CD14-positive monocyte (primary cell): ENCODE data around the gene DOCK3. TPM values are rescaled to one million over a fixed set of nuclear protein-coding genes. Genes with fewer than 3 reads are reported as not detected.
"Not testable (repeated sequence)": the region's sequence is repeated elsewhere in the genome, so short reads cannot be mapped to it uniquely, and the experiment has no call there.

Experiments
- DNase-seq, 3 donors: peaks; one replicate each; pipeline ENCODE4 v3.0.0-alpha.2; 2011 to 2022
- H2AFZ ChIP-seq: 2 replicates; pipeline ENCODE4 v1.6.0; 2012; ENCODE audit warnings: mild to moderate bottlenecking, low read depth, low read length, inconsistent platforms; ENCODE audit not compliant: insufficient read depth, poor library complexity, severe bottlenecking
- H3K27ac ChIP-seq, 2 donors: 1 replicate in 1 of 2; 2 replicates in 1 of 2; pipeline ENCODE4 v1.5.1; 2012 to 2013; ENCODE audit warnings: low read length in 2 of 2, control low read depth in 1 of 2, inconsistent platforms in 1 of 2, low read depth in 1 of 2, mild to moderate bottlenecking in 1 of 2
- H3K27me3 ChIP-seq, 2 donors: one replicate each; pipeline versions ENCODE4 v1.6.0 to v1.6.1; 2011 to 2013; ENCODE audit warnings: low read length in 2 of 2; ENCODE audit not compliant: control insufficient read depth in 2 of 2, insufficient read depth in 2 of 2
- H3K36me3 ChIP-seq, 2 donors: replicated peaks in 1 of 2; 1 replicate in 1 of 2; 2 replicates in 1 of 2; pipeline versions ENCODE4 v1.5.1 to v1.6.1; 2012 to 2013; ENCODE audit warnings: low read length in 2 of 2, control low read depth in 1 of 2, inconsistent platforms in 1 of 2, mild to moderate bottlenecking in 1 of 2; ENCODE audit not compliant: insufficient read depth in 2 of 2, control insufficient read depth in 1 of 2
- H3K4me1 ChIP-seq, 2 donors: 1 replicate in 1 of 2; 2 replicates in 1 of 2; pipeline versions ENCODE4 v1.5.1 to v1.6.1; 2012 to 2013; ENCODE audit warnings: low read length in 2 of 2, control low read depth in 1 of 2, inconsistent platforms in 1 of 2, mild to moderate bottlenecking in 1 of 2, moderate library complexity in 1 of 2; ENCODE audit not compliant: insufficient read depth in 2 of 2, control insufficient read depth in 1 of 2
- H3K4me2 ChIP-seq: replicated peaks from 2 replicates; pipeline ENCODE3; 2012; ENCODE audit warnings: low read length, moderate library complexity, mild to moderate bottlenecking; ENCODE audit not compliant: poor library complexity, severe bottlenecking; ENCODE audit errors: extremely low read depth
- H3K4me3 ChIP-seq, 3 experiments: fragments of 200-600 bp in 1 of 3; sonication (generic) in 1 of 3; replicated peaks in 1 of 3; 1 replicate in 2 of 3; 2 replicates in 1 of 3; pipeline ENCODE4 v1.5.1; 2011 to 2013; ENCODE audit warnings: low read length in 3 of 3, mild to moderate bottlenecking in 3 of 3, control low read depth in 2 of 3, low read depth in 2 of 3, inconsistent platforms in 1 of 3, moderate library complexity in 1 of 3
- H3K79me2 ChIP-seq: 2 replicates; pipeline ENCODE4 v1.6.0; 2012; ENCODE audit warnings: mild to moderate bottlenecking, control low read depth, inconsistent platforms, low read length, moderate library complexity; ENCODE audit not compliant: insufficient read depth
- H3K9ac ChIP-seq: 2 replicates; pipeline ENCODE4 v1.6.0; 2017; ENCODE audit warnings: low read length, mild to moderate bottlenecking; ENCODE audit not compliant: insufficient read depth, poor library complexity, severe bottlenecking
- H3K9me3 ChIP-seq, 2 donors: replicated peaks in 1 of 2; 1 replicate in 1 of 2; 2 replicates in 1 of 2; pipeline versions ENCODE4 v1.5.1 to v1.6.1; 2012 to 2013; ENCODE audit warnings: low read length in 2 of 2, control low read depth in 1 of 2; ENCODE audit not compliant: control insufficient read depth in 1 of 2, insufficient read depth in 1 of 2
- H4K20me1 ChIP-seq: 2 replicates; pipeline ENCODE4 v1.6.0; 2012; ENCODE audit warnings: mild to moderate bottlenecking, low read length, control low read depth, moderate library complexity; ENCODE audit not compliant: insufficient read depth
- H3K27ac Mint-ChIP-seq, 7 donors: one replicate each; pipeline ENCODE4 v1.8.0; 2020; ENCODE audit warnings: mild to moderate bottlenecking in 7 of 7, mixed read lengths in 7 of 7, moderate library complexity in 6 of 7, inconsistent platforms in 2 of 7
- H3K27me3 Mint-ChIP-seq, 3 donors: one replicate each; pipeline ENCODE4 v1.8.0; 2021 to 2022; ENCODE audit warnings: low read depth in 3 of 3, mild to moderate bottlenecking in 3 of 3, mixed read lengths in 3 of 3, moderate library complexity in 3 of 3, inconsistent platforms in 1 of 3
- H3K36me3 Mint-ChIP-seq, 2 donors: one replicate each; pipeline ENCODE4 v1.8.0; 2020; ENCODE audit warnings: mixed read lengths in 2 of 2, inconsistent platforms in 1 of 2, mild to moderate bottlenecking in 1 of 2
- H3K4me1 Mint-ChIP-seq: one replicate; pipeline ENCODE4 v1.8.0; 2020; ENCODE audit warnings: mild to moderate bottlenecking, mixed read lengths
- H3K4me3 Mint-ChIP-seq, 2 donors: one replicate each; pipeline ENCODE4 v1.8.0; 2020; ENCODE audit warnings: mild to moderate bottlenecking in 2 of 2, mixed read lengths in 2 of 2, moderate library complexity in 1 of 2
- H3K9me3 Mint-ChIP-seq, 7 donors: one replicate each; pipeline ENCODE4 v1.8.0; 2020 to 2022; ENCODE audit warnings: mixed read lengths in 7 of 7, mild to moderate bottlenecking in 6 of 7, moderate library complexity in 6 of 7, inconsistent platforms in 2 of 7
- WGBS: methylation state at CpG from one replicate; pipeline ENCODE4 v1.1.5; 2013; ENCODE audit warnings: missing lambda C conversion rate; ENCODE audit not compliant: insufficient coverage; 5-methylcytosine and 5-hydroxymethylcytosine counted together
- intact Hi-C, 2 donors: fragments of 100-400 bp; cut with micrococcal nuclease; formaldehyde crosslinking; loops; one replicate each; pipeline versions ENCODE4 v1.15.0 to v1.15.1; 2023
- polyA plus RNA-seq, 3 donors: library from polyadenylated mRNA; depleted of rRNA in 1 of 3; unstranded in 2 of 3; stranded (reverse) in 1 of 3; fragments of 300-500 nt in 2 of 3; fragments of >200 nt in 1 of 3; fragmentation: Illumina TruSeq in 2 of 3; gene quantifications; 1 replicate in 2 of 3; 2 replicates in 1 of 3; pipeline ENCODE4 v1.2.3, GENCODE V29; 2012 to 2021
- TF ChIP-seq, protein P1 (sequence below): fragments of 200-600 bp; IDR thresholded peaks from one replicate; pipeline ENCODE4 v1.8.0; 2022; ENCODE audit warnings: antibody characterized with exemption, mild to moderate bottlenecking

DOCK3 gene
- polyA plus RNA-seq, 3 donors, result 0.03 TPM; not detected in 1

DNA sequence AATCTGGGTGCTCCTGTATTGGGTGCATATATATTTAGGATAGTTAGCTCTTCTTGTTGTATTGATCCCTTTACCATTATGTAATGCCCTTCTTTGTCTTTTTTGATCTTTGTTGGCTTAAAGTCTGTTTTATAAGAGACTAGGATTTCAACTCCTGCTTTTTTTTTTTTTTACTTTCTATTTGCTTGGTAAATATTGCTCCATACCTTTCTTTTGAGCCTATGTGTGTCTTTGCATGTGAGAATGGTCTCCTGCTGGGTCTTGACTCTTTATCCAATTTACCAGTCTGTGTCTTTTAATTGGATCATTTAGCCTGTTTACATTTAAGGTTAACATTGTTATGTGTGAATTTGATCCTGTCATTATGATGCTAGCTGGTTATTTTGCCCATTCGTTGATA is 420.1 kb downstream of the DOCK3 start:
- not testable (repeated sequence) for H3K4me1 ChIP-seq, H3K27ac Mint-ChIP-seq, H3K79me2 ChIP-seq, H3K4me1 Mint-ChIP-seq, H3K4me3 Mint-ChIP-seq, H3K9me3 ChIP-seq, H3K9me3 Mint-ChIP-seq, H3K36me3 Mint-ChIP-seq, H4K20me1 ChIP-seq, H3K9ac ChIP-seq, H2AFZ ChIP-seq, H3K27me3 ChIP-seq, H3K27me3 Mint-ChIP-seq, H3K36me3 ChIP-seq, DNase-seq, H3K4me3 ChIP-seq, H3K27ac ChIP-seq, H3K4me2 ChIP-seq
- intact Hi-C loops, result loop anchor here in 1 of 2 donors (5.0 kb wide), 1 partner anchor 277 kb away; no protein-coding TSS in a partner anchor
- no CpG with 5 or more reads among the region's 1 CpG for whole genome bisulfite sequencing

DNA sequence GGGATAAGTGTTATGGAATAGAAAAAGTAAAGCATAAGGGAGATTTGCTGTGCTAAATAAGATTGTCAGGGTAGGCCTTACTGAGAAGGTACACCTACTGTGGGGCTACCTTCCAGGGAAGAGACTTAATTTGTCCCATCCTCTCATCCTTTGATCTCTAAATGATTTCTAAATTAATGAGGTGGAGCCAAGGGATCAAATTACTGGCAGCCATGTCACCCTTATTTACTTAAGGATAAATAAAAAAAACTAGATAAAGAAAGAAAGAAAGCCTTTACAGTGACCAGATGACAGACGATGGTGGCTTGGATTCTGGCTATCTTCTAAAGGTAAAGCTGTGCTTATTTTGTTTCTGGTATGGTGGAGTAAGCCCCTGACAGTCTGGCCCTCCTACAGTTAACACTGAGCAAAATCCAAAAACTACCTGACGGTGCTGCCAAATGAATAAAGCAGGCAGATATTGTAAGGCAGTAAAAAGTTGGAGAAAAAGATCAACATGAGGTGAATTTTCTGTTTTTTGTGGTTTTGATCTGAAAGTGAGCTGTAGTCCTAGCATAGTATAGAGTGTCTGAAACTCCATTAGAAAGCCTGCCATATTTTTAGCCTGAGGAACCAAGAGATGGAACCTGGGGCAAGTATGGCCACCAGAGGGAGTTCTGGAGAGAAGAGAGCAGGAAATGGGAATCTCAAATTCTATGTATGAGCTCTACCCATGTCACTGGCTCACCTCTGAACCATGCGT is 425.2 kb downstream of the DOCK3 start:
- DNase-seq, result peak; percentile 3 to 37 (median 31)
- H3K4me1 Mint-ChIP-seq, result no peaks in the 10 kb centered on the region
- intact Hi-C loops, result loop anchor here in 1 of 2 donors (5.0 kb wide), 1 partner anchor 272 kb away; no protein-coding TSS in a partner anchor
- Histone ChIP-seq H3K4me2 (no peak overlapping the region), H3K79me2 (no peaks in the 10 kb centered on the region), H2AFZ (no peak overlapping the region), H3K27ac (no peak overlapping the region), H3K4me3 (no peak overlapping the region), H3K27me3 (no peaks in the 10 kb centered on the region), H4K20me1 (no peaks in the 10 kb centered on the region), H3K9ac (no peak overlapping the region), H3K36me3 (no peaks in the 10 kb centered on the region), H3K4me1 (no peaks in the 10 kb centered on the region), H3K9me3 (no peaks in the 10 kb centered on the region)
- H3K27ac Mint-ChIP-seq, result no peak overlapping the region
- WGBS, result no CpG with 5 or more reads among the region's 3 CpGs
- no peak overlapping the region for H3K4me3 Mint-ChIP-seq
- no peaks in the 10 kb centered on the region for H3K9me3 Mint-ChIP-seq
- no peaks in the 10 kb centered on the region for H3K36me3 Mint-ChIP-seq
- H3K27me3 Mint-ChIP-seq, result peaks cover 0 to 4% (median 0%) of the 10 kb centered on the region in 3 donors
- TF ChIP-seq, protein P1, sequence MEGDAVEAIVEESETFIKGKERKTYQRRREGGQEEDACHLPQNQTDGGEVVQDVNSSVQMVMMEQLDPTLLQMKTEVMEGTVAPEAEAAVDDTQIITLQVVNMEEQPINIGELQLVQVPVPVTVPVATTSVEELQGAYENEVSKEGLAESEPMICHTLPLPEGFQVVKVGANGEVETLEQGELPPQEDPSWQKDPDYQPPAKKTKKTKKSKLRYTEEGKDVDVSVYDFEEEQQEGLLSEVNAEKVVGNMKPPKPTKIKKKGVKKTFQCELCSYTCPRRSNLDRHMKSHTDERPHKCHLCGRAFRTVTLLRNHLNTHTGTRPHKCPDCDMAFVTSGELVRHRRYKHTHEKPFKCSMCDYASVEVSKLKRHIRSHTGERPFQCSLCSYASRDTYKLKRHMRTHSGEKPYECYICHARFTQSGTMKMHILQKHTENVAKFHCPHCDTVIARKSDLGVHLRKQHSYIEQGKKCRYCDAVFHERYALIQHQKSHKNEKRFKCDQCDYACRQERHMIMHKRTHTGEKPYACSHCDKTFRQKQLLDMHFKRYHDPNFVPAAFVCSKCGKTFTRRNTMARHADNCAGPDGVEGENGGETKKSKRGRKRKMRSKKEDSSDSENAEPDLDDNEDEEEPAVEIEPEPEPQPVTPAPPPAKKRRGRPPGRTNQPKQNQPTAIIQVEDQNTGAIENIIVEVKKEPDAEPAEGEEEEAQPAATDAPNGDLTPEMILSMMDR, result peak; percentile 71
